ENCODE data around the gene SUMF1. TPM values are rescaled to one million over a fixed set of nuclear protein-coding genes. Genes with fewer than 3 reads are reported as not detected.

Gene SUMF1
- total and polyA plus RNA-seq, 2 of the 4 experiments (the other 2 are of a cell fraction) = 26.3 to 38.4 TPM

DNA sequence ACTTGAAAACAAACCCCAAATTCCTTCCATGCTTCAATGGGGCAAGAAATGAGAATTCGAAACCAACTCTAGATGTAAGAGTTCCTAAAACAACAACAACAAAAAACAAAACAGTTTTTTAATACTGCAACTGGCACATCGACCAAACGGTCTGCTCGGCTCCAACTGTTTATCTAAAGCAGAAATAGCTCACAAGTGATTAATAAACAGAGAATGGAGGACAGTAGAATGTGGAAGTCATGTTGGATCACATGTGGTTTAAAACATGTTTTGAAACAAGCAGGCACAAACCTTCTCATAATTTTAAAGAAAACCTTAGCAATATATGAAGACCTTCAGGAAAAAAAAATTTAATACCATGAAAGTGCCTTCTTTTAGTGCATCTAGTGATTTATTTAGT, 108.8 kb downstream of the SUMF1 start (continued):
- TF ChIP-seq, protein P1, sequence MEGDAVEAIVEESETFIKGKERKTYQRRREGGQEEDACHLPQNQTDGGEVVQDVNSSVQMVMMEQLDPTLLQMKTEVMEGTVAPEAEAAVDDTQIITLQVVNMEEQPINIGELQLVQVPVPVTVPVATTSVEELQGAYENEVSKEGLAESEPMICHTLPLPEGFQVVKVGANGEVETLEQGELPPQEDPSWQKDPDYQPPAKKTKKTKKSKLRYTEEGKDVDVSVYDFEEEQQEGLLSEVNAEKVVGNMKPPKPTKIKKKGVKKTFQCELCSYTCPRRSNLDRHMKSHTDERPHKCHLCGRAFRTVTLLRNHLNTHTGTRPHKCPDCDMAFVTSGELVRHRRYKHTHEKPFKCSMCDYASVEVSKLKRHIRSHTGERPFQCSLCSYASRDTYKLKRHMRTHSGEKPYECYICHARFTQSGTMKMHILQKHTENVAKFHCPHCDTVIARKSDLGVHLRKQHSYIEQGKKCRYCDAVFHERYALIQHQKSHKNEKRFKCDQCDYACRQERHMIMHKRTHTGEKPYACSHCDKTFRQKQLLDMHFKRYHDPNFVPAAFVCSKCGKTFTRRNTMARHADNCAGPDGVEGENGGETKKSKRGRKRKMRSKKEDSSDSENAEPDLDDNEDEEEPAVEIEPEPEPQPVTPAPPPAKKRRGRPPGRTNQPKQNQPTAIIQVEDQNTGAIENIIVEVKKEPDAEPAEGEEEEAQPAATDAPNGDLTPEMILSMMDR (conservative IDR thresholded peaks at IDR 0.05; ENCODE audit: low read depth, low read length) = no peak
- no peak for TF ChIP-seq CHD1 (IDR thresholded peaks at IDR 0.05; ENCODE audit: low read depth, low read length)
